ENCODE results near the gene NMNAT1. TPM values are rescaled to one million over a fixed set of nuclear protein-coding genes. Genes with fewer than 3 reads are reported as not detected.

The NMNAT1 gene
- total RNA-seq, 2 experiments from 2014 or later: 11.3 to 13.8 TPM

Other genes starting within 250 kb of the NMNAT1 start
- 10 to 100 TPM; 38.8 to 40.8 TPM for gene CLSTN1, start 119.5 kb upstream of the NMNAT1 start, total RNA-seq
- gene CTNNBIP1, start 33.2 kb upstream of the NMNAT1 start, total RNA-seq: 1 to 10 TPM; 7.9 to 9.0 TPM
- 10 to 100 TPM; 28.7 to 34.0 TPM for gene LZIC, start 84 bp upstream of the NMNAT1 start, total RNA-seq
- gene RBP7, start 53.8 kb downstream of the NMNAT1 start, total RNA-seq: not detected
- gene UBE4B, start 89.5 kb downstream of the NMNAT1 start, total RNA-seq: 10 to 100 TPM; 37.8 to 38.4 TPM

Measured in activated CD8-positive, alpha-beta memory T cell treated with anti-CD3 and anti-CD28 coated beads for 36 hours (primary cell).